IMR-90 (cell line): ENCODE measurements around the gene EPS15. TPM values are rescaled to one million over a fixed set of nuclear protein-coding genes. Genes with fewer than 3 reads are reported as not detected.

Experiments
- ATAC-seq: fragments of 200-7000 bp; cut with Tn5 transposase; 2 replicates; pipeline ENCODE4 v1.9.1; 2020; ENCODE audit warnings: low read depth, mild to moderate bottlenecking, moderate library complexity
- BruUV-seq: library from RNA; stranded (reverse); fragments of 400-500 nt; replicated peaks from 2 replicates; lab custom pipeline; 2021; lab: Mats Ljungman, UMichigan
- CTCF ChIA-PET: fragments of 300-600 bp; formaldehyde crosslinking; extraction: SDS; loops from one replicate; lab custom pipeline; 2021; ENCODE audit warnings: antibody characterized with exemption; lab: Yijun Ruan, JAX
- POLR2A ChIA-PET: fragments of 300-600 bp; sonication (Branson Sonifier 250); formaldehyde crosslinking; loops from one replicate; lab custom pipeline; 2022; ENCODE audit warnings: antibody characterized with exemption; ENCODE audit not compliant: unreplicated experiment; lab: Charles Lee
- DNase-seq: peaks from one replicate; pipeline ENCODE4 v3.0.0; 2013
- H2AFZ ChIP-seq: replicated peaks from 2 replicates; pipeline ENCODE3; 2013; ENCODE audit warnings: low read length, mild to moderate bottlenecking; ENCODE audit not compliant: poor library complexity
- H2AK5ac ChIP-seq: 2 replicates; pipeline ENCODE4 v1.6.1; 2013; ENCODE audit warnings: low read depth, low read length, inconsistent platforms
- H2AK9ac ChIP-seq: replicated peaks from 2 replicates; pipeline ENCODE3; 2013; ENCODE audit warnings: mild to moderate bottlenecking, low read depth, low read length, moderate library complexity; ENCODE audit not compliant: poor library complexity
- H2BK120ac ChIP-seq: 2 replicates; pipeline ENCODE4 v1.6.1; 2013; ENCODE audit warnings: low read depth, low read length, inconsistent platforms
- H2BK15ac ChIP-seq: 3 replicates; pipeline ENCODE4 v1.6.1; 2013; ENCODE audit warnings: low read depth, low read length, inconsistent platforms
- H2BK20ac ChIP-seq: 2 replicates; pipeline ENCODE4 v1.6.1; 2013; ENCODE audit warnings: low read depth, mild to moderate bottlenecking, inconsistent platforms, low read length, moderate library complexity
- H2BK5ac ChIP-seq: 2 replicates; pipeline ENCODE4 v1.6.1; 2013; ENCODE audit warnings: mild to moderate bottlenecking, low read depth, low read length, inconsistent platforms; ENCODE audit not compliant: poor library complexity, severe bottlenecking
- H3K14ac ChIP-seq: replicated peaks from 2 replicates; pipeline ENCODE4 v1.6.1; 2013; ENCODE audit warnings: low read depth, low read length, inconsistent platforms
- H3K18ac ChIP-seq: 2 replicates; pipeline ENCODE4 v1.6.1; 2013; ENCODE audit warnings: low read depth, low read length, control low read depth
- H3K23ac ChIP-seq: 2 replicates; pipeline ENCODE4 v1.6.1; 2013; ENCODE audit warnings: low read depth, low read length, inconsistent platforms
- H3K27ac ChIP-seq: 2 replicates; pipeline ENCODE4 v1.5.1; 2013; ENCODE audit warnings: mild to moderate bottlenecking, control low read depth, low read length; ENCODE audit not compliant: insufficient read depth
- H3K27me3 ChIP-seq: 2 replicates; pipeline ENCODE4 v1.6.1; 2013; ENCODE audit warnings: low read length; ENCODE audit not compliant: control insufficient read depth, insufficient read depth
- H3K36me3 ChIP-seq: 2 replicates; pipeline ENCODE4 v1.6.1; 2013; ENCODE audit warnings: low read length, mixed read lengths; ENCODE audit not compliant: control insufficient read depth, insufficient read depth
- H3K4ac ChIP-seq: 2 replicates; pipeline ENCODE4 v1.6.1; 2013; ENCODE audit warnings: low read depth, low read length, inconsistent platforms
- H3K4me1 ChIP-seq: 2 replicates; pipeline ENCODE4 v1.6.1; 2013; ENCODE audit warnings: low read length, mixed read lengths; ENCODE audit not compliant: control insufficient read depth, insufficient read depth
- H3K4me2 ChIP-seq: 2 replicates; pipeline ENCODE4 v1.6.1; 2013; ENCODE audit warnings: low read depth, mild to moderate bottlenecking, control low read depth, low read length, moderate library complexity
- H3K4me3 ChIP-seq: 2 replicates; pipeline ENCODE4 v1.5.1; 2013; ENCODE audit warnings: low read depth, mild to moderate bottlenecking, control low read depth, low read length, moderate library complexity; ENCODE audit not compliant: insufficient read depth
- H3K56ac ChIP-seq: 2 replicates; pipeline ENCODE4 v1.6.1; 2013; ENCODE audit warnings: low read length, inconsistent platforms; ENCODE audit not compliant: insufficient read depth; ENCODE audit errors: extremely low read depth
- H3K79me1 ChIP-seq, 2 experiments: 2 replicates each; pipeline ENCODE4 v1.6.1; 2013; ENCODE audit warnings: low read length in 2 of 2, inconsistent platforms in 1 of 2, low read depth in 1 of 2
- H3K9ac ChIP-seq: 2 replicates; pipeline ENCODE4 v1.6.1; 2013; ENCODE audit warnings: low read depth, low read length, control low read depth
- H3K9me1 ChIP-seq: 2 replicates; pipeline ENCODE4 v1.6.1; 2013; ENCODE audit warnings: low read length, inconsistent platforms; ENCODE audit not compliant: insufficient read depth
- H3K9me3 ChIP-seq: 2 replicates; pipeline ENCODE4 v1.6.1; 2013; ENCODE audit warnings: low read length; ENCODE audit not compliant: control insufficient read depth, insufficient read depth
- H4K20me1 ChIP-seq: 2 replicates; pipeline ENCODE4 v1.6.1; 2013; ENCODE audit warnings: low read length, inconsistent platforms; ENCODE audit not compliant: insufficient read depth
- H4K5ac ChIP-seq: 2 replicates; pipeline ENCODE4 v1.6.1; 2013; ENCODE audit warnings: mild to moderate bottlenecking, low read depth, low read length, control low read depth
- H4K8ac ChIP-seq, 2 experiments: 2 replicates each; pipeline ENCODE4 v1.6.1; 2013; ENCODE audit warnings: low read depth in 2 of 2, low read length in 2 of 2, control low read depth in 1 of 2, inconsistent platforms in 1 of 2
- H4K91ac ChIP-seq: 2 replicates; pipeline ENCODE4 v1.6.1; 2013; ENCODE audit warnings: low read depth, low read length, inconsistent platforms; ENCODE audit not compliant: insufficient read depth
- BHLHE40 ChIP-seq: fragments of 150-350 bp; IDR thresholded peaks from 2 replicates; pipeline ENCODE4 v1.6.1; 2016; ENCODE audit warnings: mild to moderate bottlenecking, low read depth, low read length
- CEBPB ChIP-seq: IDR thresholded peaks from 2 replicates; pipeline ENCODE4 v1.6.1; 2012; ENCODE audit warnings: low read depth, low read length, improper control_type of control experiment
- CHD1 ChIP-seq: IDR thresholded peaks from 2 replicates; pipeline ENCODE4 v1.6.1; 2012; ENCODE audit warnings: low read depth, low read length, improper control_type of control experiment
- FOS ChIP-seq: fragments of 150-350 bp; IDR thresholded peaks from 2 replicates; pipeline ENCODE4 v1.6.1; 2016; ENCODE audit warnings: low read depth, low read length
- MAFK ChIP-seq: IDR thresholded peaks from 2 replicates; pipeline ENCODE4 v1.6.1; 2012; ENCODE audit warnings: low read depth, low read length, improper control_type of control experiment
- MAZ ChIP-seq: IDR thresholded peaks from 2 replicates; pipeline ENCODE4 v1.6.1; 2012; ENCODE audit warnings: low read depth, mild to moderate bottlenecking, low read length, improper control_type of control experiment, moderate library complexity, borderline replicate concordance
- MXI1 ChIP-seq: IDR thresholded peaks from 2 replicates; pipeline ENCODE4 v1.6.1; 2012; ENCODE audit warnings: low read depth, mild to moderate bottlenecking, low read length, moderate library complexity, borderline replicate concordance
- NFE2L2 ChIP-seq: fragments of 150-350 bp; IDR thresholded peaks from 2 replicates; pipeline ENCODE4 v1.6.1; 2016; ENCODE audit warnings: low read depth, mild to moderate bottlenecking, low read length
- POLR2A ChIP-seq: IDR thresholded peaks from 2 replicates; pipeline ENCODE4 v1.6.1; 2012; ENCODE audit warnings: mild to moderate bottlenecking, low read depth, low read length
- RAD21 ChIP-seq: IDR thresholded peaks from 2 replicates; pipeline ENCODE4 v1.6.1; 2012; ENCODE audit warnings: low read length, improper control_type of control experiment
- RCOR1 ChIP-seq: IDR thresholded peaks from 2 replicates; pipeline ENCODE4 v1.6.1; 2012; ENCODE audit warnings: mild to moderate bottlenecking, low read length, improper control_type of control experiment; ENCODE audit not compliant: insufficient replicate concordance
- RFX5 ChIP-seq: IDR thresholded peaks from 2 replicates; pipeline ENCODE4 v1.8.0; 2012; ENCODE audit warnings: low read depth, mild to moderate bottlenecking, low read length, moderate library complexity
- SMC3 ChIP-seq: fragments of 150-350 bp; IDR thresholded peaks from 2 replicates; pipeline ENCODE4 v1.6.1; 2016; ENCODE audit warnings: low read depth, mild to moderate bottlenecking, antibody characterized with exemption, low read length, moderate library complexity
- WGBS, 2 experiments: methylation state at CpG; one replicate each; pipeline versions ENCODE4 v1.1.5 to v1.1.7; 2013; ENCODE audit warnings: missing lambda C conversion rate in 2 of 2; ENCODE audit not compliant: insufficient read length in 1 of 2; ENCODE audit errors: extremely low coverage in 2 of 2; 5-methylcytosine and 5-hydroxymethylcytosine counted together
- dilution Hi-C: fragments of 300-500 bp; cut with HindIII; formaldehyde crosslinking; loops from one replicate; pipeline ENCODE4 v1.14.3; 2018; ENCODE audit warnings: low sequenced_read_pairs; ENCODE audit not compliant: unreplicated experiment
- in situ Hi-C: fragments of 300-500 bp; cut with MboI; formaldehyde crosslinking; loops from 3 replicates; pipeline ENCODE4 v1.14.3; 2019; ENCODE audit warnings: low sequenced_read_pairs, inconsistent platforms, mixed read lengths
- intact Hi-C: fragments of 100-400 bp; cut with micrococcal nuclease; formaldehyde crosslinking; loops from 2 replicates; pipeline ENCODE4 v1.10.0; 2022
- polyA plus RNA-seq, 3 experiments: library from polyadenylated mRNA; depleted of rRNA; stranded (reverse); fragments of >200 nt; gene quantifications; 2 replicates each; pipeline ENCODE4 v1.2.3, GENCODE V29; 2012; ENCODE audit warnings: low replicate concordance in 1 of 3
- total RNA-seq: library from RNA; depleted of rRNA; stranded (reverse); fragments of >200 nt; gene quantifications from 2 replicates; pipeline ENCODE4 v1.2.3, GENCODE V29; 2012
- TF ChIP-seq, protein P1 (sequence below): fragments of 150-350 bp; IDR thresholded peaks from 2 replicates; pipeline ENCODE4 v1.6.1; 2017; ENCODE audit warnings: mild to moderate bottlenecking, antibody characterized with exemption, low read length, low read depth
- TF ChIP-seq, protein P2 (sequence below): conservative IDR thresholded peaks from 2 replicates; pipeline ENCODE4 v1.5.1; 2012; ENCODE audit warnings: mild to moderate bottlenecking, low read depth, low read length, improper control_type of control experiment
- TF ChIP-seq, protein P3 (sequence below): fragments of 150-350 bp; IDR thresholded peaks from 2 replicates; pipeline ENCODE4 v1.6.1; 2016; ENCODE audit warnings: low read depth, mild to moderate bottlenecking, low read length, moderate library complexity, borderline replicate concordance

The EPS15 gene
- total and polyA plus RNA-seq, 2 of the 4 experiments (the other 2 are of a cell fraction), result 17.6 to 38.0 TPM

DNA sequence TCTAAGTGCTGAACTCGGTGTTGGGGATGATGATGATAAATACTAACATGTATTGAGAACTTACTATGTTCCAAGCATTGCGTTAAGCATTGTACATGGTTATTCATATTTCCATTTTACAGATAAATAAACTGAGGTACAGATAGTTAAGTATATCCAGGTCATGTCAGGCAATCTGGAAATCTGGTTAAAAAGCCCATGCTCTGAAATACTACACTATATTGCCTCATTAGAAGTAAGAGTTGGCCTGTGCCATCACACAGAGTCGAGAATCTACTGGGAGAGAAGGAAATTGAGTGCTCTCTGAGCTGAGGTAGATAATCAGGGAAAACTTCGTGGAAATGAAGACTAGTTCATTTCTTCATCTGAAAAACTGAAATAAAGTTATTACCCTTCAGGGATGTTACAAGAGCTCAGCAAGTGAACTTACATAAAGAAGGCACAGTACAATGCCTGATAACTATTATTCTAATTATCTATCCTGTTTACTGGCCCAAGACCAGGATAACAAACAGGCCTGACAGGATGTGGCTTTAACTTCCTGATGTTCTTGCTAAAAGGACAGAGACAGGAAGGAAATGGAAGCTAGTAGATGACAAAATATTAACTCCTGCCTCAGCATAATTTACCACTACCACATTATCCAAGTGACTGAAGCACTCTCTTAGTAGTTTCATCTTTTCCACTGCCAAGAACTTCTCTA is 85.6 kb downstream of the EPS15 start:
- intact Hi-C loops (no loop called here), in situ Hi-C loops (no loop called here), dilution Hi-C loops (no loop called here)
- no peak overlapping the region for H4K8ac ChIP-seq
- BruUV-seq, result no TSS peak
- no peak overlapping the region for H3K9ac ChIP-seq
- H3K14ac ChIP-seq, result no peak overlapping the region
- no peak for TF ChIP-seq FOS
- TF ChIP-seq, protein P1, sequence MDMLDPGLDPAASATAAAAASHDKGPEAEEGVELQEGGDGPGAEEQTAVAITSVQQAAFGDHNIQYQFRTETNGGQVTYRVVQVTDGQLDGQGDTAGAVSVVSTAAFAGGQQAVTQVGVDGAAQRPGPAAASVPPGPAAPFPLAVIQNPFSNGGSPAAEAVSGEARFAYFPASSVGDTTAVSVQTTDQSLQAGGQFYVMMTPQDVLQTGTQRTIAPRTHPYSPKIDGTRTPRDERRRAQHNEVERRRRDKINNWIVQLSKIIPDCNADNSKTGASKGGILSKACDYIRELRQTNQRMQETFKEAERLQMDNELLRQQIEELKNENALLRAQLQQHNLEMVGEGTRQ, result no peak
- no peak for TF ChIP-seq MAFK
- no peak for TF ChIP-seq RFX5
- TF ChIP-seq POLR2A, result no peak
- no peak for TF ChIP-seq RAD21
- TF ChIP-seq, protein P2, sequence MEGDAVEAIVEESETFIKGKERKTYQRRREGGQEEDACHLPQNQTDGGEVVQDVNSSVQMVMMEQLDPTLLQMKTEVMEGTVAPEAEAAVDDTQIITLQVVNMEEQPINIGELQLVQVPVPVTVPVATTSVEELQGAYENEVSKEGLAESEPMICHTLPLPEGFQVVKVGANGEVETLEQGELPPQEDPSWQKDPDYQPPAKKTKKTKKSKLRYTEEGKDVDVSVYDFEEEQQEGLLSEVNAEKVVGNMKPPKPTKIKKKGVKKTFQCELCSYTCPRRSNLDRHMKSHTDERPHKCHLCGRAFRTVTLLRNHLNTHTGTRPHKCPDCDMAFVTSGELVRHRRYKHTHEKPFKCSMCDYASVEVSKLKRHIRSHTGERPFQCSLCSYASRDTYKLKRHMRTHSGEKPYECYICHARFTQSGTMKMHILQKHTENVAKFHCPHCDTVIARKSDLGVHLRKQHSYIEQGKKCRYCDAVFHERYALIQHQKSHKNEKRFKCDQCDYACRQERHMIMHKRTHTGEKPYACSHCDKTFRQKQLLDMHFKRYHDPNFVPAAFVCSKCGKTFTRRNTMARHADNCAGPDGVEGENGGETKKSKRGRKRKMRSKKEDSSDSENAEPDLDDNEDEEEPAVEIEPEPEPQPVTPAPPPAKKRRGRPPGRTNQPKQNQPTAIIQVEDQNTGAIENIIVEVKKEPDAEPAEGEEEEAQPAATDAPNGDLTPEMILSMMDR, result no peak
- TF ChIP-seq CEBPB, result no peak
- TF ChIP-seq, protein P3, sequence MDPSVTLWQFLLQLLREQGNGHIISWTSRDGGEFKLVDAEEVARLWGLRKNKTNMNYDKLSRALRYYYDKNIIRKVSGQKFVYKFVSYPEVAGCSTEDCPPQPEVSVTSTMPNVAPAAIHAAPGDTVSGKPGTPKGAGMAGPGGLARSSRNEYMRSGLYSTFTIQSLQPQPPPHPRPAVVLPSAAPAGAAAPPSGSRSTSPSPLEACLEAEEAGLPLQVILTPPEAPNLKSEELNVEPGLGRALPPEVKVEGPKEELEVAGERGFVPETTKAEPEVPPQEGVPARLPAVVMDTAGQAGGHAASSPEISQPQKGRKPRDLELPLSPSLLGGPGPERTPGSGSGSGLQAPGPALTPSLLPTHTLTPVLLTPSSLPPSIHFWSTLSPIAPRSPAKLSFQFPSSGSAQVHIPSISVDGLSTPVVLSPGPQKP, result no peak
- no peak for TF ChIP-seq MAZ
- no peak for TF ChIP-seq BHLHE40
- TF ChIP-seq RCOR1, result no peak
- TF ChIP-seq NFE2L2, result no peak
- no peak for TF ChIP-seq SMC3
- no peak for TF ChIP-seq CHD1
- no peak for TF ChIP-seq MXI1
- H3K79me1 ChIP-seq, result no peaks in the 10 kb centered on the region
- no peak overlapping the region for H2AK9ac ChIP-seq
- H3K23ac ChIP-seq, result no peak overlapping the region
- H2AFZ ChIP-seq, result no peak overlapping the region
- H3K27ac ChIP-seq, result no peak overlapping the region
- H3K56ac ChIP-seq, result no peak overlapping the region
- H3K4ac ChIP-seq, result no peak overlapping the region
- H4K91ac ChIP-seq, result no peak overlapping the region
- no peak overlapping the region for H3K4me2 ChIP-seq
- DNase-seq (no peak), ATAC-seq (no peak)
- H2BK5ac ChIP-seq, result no peak overlapping the region
- peaks cover 8% of the 10 kb centered on the region; the same call in 1 of the 2 replicates for H3K36me3 ChIP-seq
- H3K27me3 ChIP-seq, result no peaks in the 10 kb centered on the region
- no CpG with 5 or more reads among the region's 4 CpGs for WGBS, 2 experiments
- H2AK5ac ChIP-seq, result no peak overlapping the region
- H3K9me3 ChIP-seq, result no peaks in the 10 kb centered on the region
- no peak overlapping the region for H3K4me3 ChIP-seq
- H3K18ac ChIP-seq, result no peak overlapping the region
- no peak overlapping the region for H2BK120ac ChIP-seq
- no peaks in the 10 kb centered on the region for H3K9me1 ChIP-seq
- CTCF ChIA-PET, result interaction anchor here (0.5 to 1.2 kb wide), 3 partner anchors 11 to 137 kb away, joined by 3 to 6 read pairs (median 3); no protein-coding TSS in a partner anchor
- no peak overlapping the region for H4K5ac ChIP-seq
- no peaks in the 10 kb centered on the region for H3K4me1 ChIP-seq
- no peak overlapping the region for H2BK15ac ChIP-seq
- no peaks in the 10 kb centered on the region for H4K20me1 ChIP-seq
- POLR2A ChIA-PET, result no interaction called here
- H2BK20ac ChIP-seq, result no peak overlapping the region
